WTC11 (cell line): ENCODE data around the gene LTF. TPM values are rescaled to one million over a fixed set of nuclear protein-coding genes. Genes with fewer than 3 reads are reported as not detected.

ENCODE experiments used
- ATAC-seq: fragments of 200-7000 bp; cut with Tn5 transposase; 2 replicates; pipeline ENCODE4 v1.10.0; 2021; ENCODE audit warnings: mild to moderate bottlenecking, moderate library complexity
- CTCF ChIA-PET: fragments of 300-600 bp; sonication (Branson Sonifier 250); formaldehyde crosslinking; loops from one replicate; lab custom pipeline; 2021; ENCODE audit warnings: antibody characterized with exemption; lab: Charles Lee
- POLR2A ChIA-PET: fragments of 350-600 bp; sonication (Branson Sonifier 250); formaldehyde crosslinking; loops from one replicate; lab custom pipeline; 2021; ENCODE audit warnings: antibody characterized with exemption; lab: Charles Lee
- DNase-seq: peaks from one replicate; pipeline ENCODE4 v3.0.0; 2021; ENCODE audit warnings: low spot score
- H3K27ac Mint-ChIP-seq: 2 replicates; pipeline ENCODE4 v1.8.0; 2021; ENCODE audit warnings: mixed read lengths
- H3K27me3 Mint-ChIP-seq: 2 replicates; pipeline ENCODE4 v1.8.0; 2021; ENCODE audit warnings: low read depth, mild to moderate bottlenecking, moderate library complexity, mixed read lengths
- H3K36me3 Mint-ChIP-seq: 2 replicates; pipeline ENCODE4 v1.8.0; 2021; ENCODE audit warnings: mixed read lengths
- H3K4me1 Mint-ChIP-seq: 2 replicates; pipeline ENCODE4 v1.8.0; 2022; ENCODE audit warnings: mixed read lengths
- H3K4me3 Mint-ChIP-seq: 2 replicates; pipeline ENCODE4 v1.8.0; 2021; ENCODE audit warnings: mild to moderate bottlenecking, moderate library complexity, mixed read lengths
- H3K9me3 Mint-ChIP-seq: 2 replicates; pipeline ENCODE4 v1.8.0; 2021; ENCODE audit warnings: mixed read lengths
- CREB1 ChIP-seq: sonication (generic); formaldehyde crosslinking; IDR thresholded peaks from 2 replicates; pipeline ENCODE4 v1.8.0; 2023; ENCODE audit warnings: mild to moderate bottlenecking, missing genetic modification reagents
- ESRRA ChIP-seq: sonication (generic); formaldehyde crosslinking; IDR thresholded peaks from 2 replicates; pipeline ENCODE4 v1.8.1; 2022; ENCODE audit warnings: mild to moderate bottlenecking, missing genetic modification reagents, borderline replicate concordance
- ETV6 ChIP-seq: sonication (generic); formaldehyde crosslinking; IDR thresholded peaks from 2 replicates; pipeline ENCODE4 v1.8.1; 2022; ENCODE audit warnings: mild to moderate bottlenecking, missing genetic modification reagents
- IRF2 ChIP-seq: sonication (generic); formaldehyde crosslinking; IDR thresholded peaks from 2 replicates; pipeline ENCODE4 v1.8.0; 2022; ENCODE audit warnings: low read depth, missing genetic modification reagents, borderline replicate concordance
- JAZF1 ChIP-seq: fragments of 250-450 bp; sonication (Bioruptor Pico); IDR thresholded peaks from 2 replicates; pipeline ENCODE4 v1.9.0; 2021; ENCODE audit warnings: moderate library complexity, mild to moderate bottlenecking, inconsistent platforms
- JUN ChIP-seq: sonication (generic); formaldehyde crosslinking; IDR thresholded peaks from 2 replicates; pipeline ENCODE4 v1.8.0; 2023; ENCODE audit warnings: mild to moderate bottlenecking, missing genetic modification reagents
- MXD4 ChIP-seq: fragments of 250-450 bp; sonication (Bioruptor Pico); IDR thresholded peaks from 2 replicates; pipeline ENCODE4 v1.8.0; 2021; ENCODE audit warnings: mild to moderate bottlenecking, moderate library complexity, borderline replicate concordance
- NFATC4 ChIP-seq: fragments of 250-450 bp; sonication (Bioruptor Pico); IDR thresholded peaks from 2 replicates; pipeline ENCODE4 v1.9.0; 2021; ENCODE audit warnings: mild to moderate bottlenecking
- RORB ChIP-seq: fragments of 250-450 bp; sonication (Bioruptor Pico); IDR thresholded peaks from 2 replicates; pipeline ENCODE4 v1.9.0; 2021; ENCODE audit warnings: mild to moderate bottlenecking
- SMAD4 ChIP-seq: sonication (generic); formaldehyde crosslinking; IDR thresholded peaks from 2 replicates; pipeline ENCODE4 v1.8.0; 2022; ENCODE audit warnings: mild to moderate bottlenecking, missing genetic modification reagents
- SP1 ChIP-seq: sonication (generic); formaldehyde crosslinking; conservative IDR thresholded peaks from 2 replicates; pipeline ENCODE4 v1.8.1; 2022; ENCODE audit warnings: missing genetic modification reagents
- STAT6 ChIP-seq: sonication (generic); formaldehyde crosslinking; conservative IDR thresholded peaks from 2 replicates; pipeline ENCODE4 v1.8.1; 2023; ENCODE audit warnings: mild to moderate bottlenecking, low read depth, missing genetic modification reagents, moderate library complexity
- TCF7 ChIP-seq: sonication (generic); formaldehyde crosslinking; IDR thresholded peaks from 2 replicates; pipeline ENCODE4 v1.8.0; 2022; ENCODE audit warnings: mild to moderate bottlenecking, low read depth, missing genetic modification reagents, moderate library complexity
- TEAD1 ChIP-seq: sonication (generic); formaldehyde crosslinking; IDR thresholded peaks from 2 replicates; pipeline ENCODE4 v1.8.0; 2022; ENCODE audit warnings: mild to moderate bottlenecking, missing genetic modification reagents
- TEAD4 ChIP-seq: sonication (generic); formaldehyde crosslinking; IDR thresholded peaks from 2 replicates; pipeline ENCODE4 v1.8.0; 2022; ENCODE audit warnings: mild to moderate bottlenecking, missing genetic modification reagents
- USF2 ChIP-seq: sonication (generic); formaldehyde crosslinking; IDR thresholded peaks from 2 replicates; pipeline ENCODE4 v1.8.1; 2023; ENCODE audit warnings: mild to moderate bottlenecking, missing genetic modification reagents, moderate library complexity
- ZBTB43 ChIP-seq: sonication (generic); formaldehyde crosslinking; IDR thresholded peaks from 2 replicates; pipeline ENCODE4 v1.8.1; 2023; ENCODE audit warnings: mild to moderate bottlenecking, missing genetic modification reagents
- ZNF138 ChIP-seq: sonication (generic); formaldehyde crosslinking; conservative IDR thresholded peaks from 2 replicates; pipeline ENCODE4 v1.8.1; 2022; ENCODE audit warnings: mild to moderate bottlenecking, moderate library complexity, missing genetic modification reagents
- ZNF219 ChIP-seq: sonication (generic); formaldehyde crosslinking; IDR thresholded peaks from 2 replicates; pipeline ENCODE4 v1.8.0; 2023; ENCODE audit warnings: missing genetic modification reagents, mild to moderate bottlenecking, borderline replicate concordance
- ZNF232 ChIP-seq: sonication (generic); formaldehyde crosslinking; IDR thresholded peaks from 2 replicates; pipeline ENCODE4 v1.8.0; 2022; ENCODE audit warnings: mild to moderate bottlenecking, missing genetic modification reagents
- ZNF263 ChIP-seq: sonication (generic); formaldehyde crosslinking; IDR thresholded peaks from 2 replicates; pipeline ENCODE4 v1.8.1; 2022; ENCODE audit warnings: low read depth, mild to moderate bottlenecking, moderate library complexity, missing genetic modification reagents
- ZNF317 ChIP-seq: sonication (generic); formaldehyde crosslinking; IDR thresholded peaks from 2 replicates; pipeline ENCODE4 v1.8.1; 2023; ENCODE audit warnings: low read depth, mild to moderate bottlenecking, moderate library complexity, missing genetic modification reagents, borderline replicate concordance
- ZNF671 ChIP-seq: fragments of 250-450 bp; sonication (Bioruptor Pico); IDR thresholded peaks from 2 replicates; pipeline ENCODE4 v1.8.0; 2021; ENCODE audit warnings: mild to moderate bottlenecking
- total RNA-seq: library from RNA; stranded (reverse); gene quantifications from 3 replicates; pipeline ENCODE4 v1.2.3, GENCODE V29; 2021
- TF ChIP-seq, protein P1 (sequence below): sonication (generic); formaldehyde crosslinking; IDR thresholded peaks from 2 replicates; pipeline ENCODE4 v1.8.0; 2022; ENCODE audit warnings: mild to moderate bottlenecking, missing genetic modification reagents
- TF ChIP-seq, protein P2 (sequence below): sonication (generic); formaldehyde crosslinking; IDR thresholded peaks from 2 replicates; pipeline ENCODE4 v1.8.1; 2023; ENCODE audit warnings: mild to moderate bottlenecking, moderate library complexity, missing genetic modification reagents
- TF ChIP-seq, protein P3 (sequence below): fragments of 200-600 bp; IDR thresholded peaks from 2 replicates; pipeline ENCODE4 v1.8.0; 2022; ENCODE audit warnings: antibody characterized with exemption

LTF gene
- total RNA-seq, 1 experiment from 2014 or later = 0.22 TPM

DNA sequence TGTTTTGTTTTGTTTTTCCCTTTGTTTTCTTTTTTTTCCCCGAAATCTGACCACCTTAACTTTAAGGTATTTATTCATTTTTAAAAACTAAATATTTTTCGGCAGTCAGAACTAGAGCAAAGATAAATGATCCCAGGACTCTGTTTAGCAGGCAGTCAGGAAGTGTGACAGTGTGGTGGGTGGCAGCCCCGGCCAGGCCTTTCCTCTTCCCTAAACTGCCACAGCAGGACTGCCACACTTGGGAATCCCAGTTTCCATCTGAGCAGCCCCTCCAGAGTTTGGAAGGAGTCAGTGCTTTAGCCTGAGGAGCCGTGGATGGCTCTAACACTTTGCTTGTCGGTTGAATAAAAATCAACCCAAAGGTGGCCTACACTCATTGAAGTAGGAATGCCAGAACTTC, 50.8 kb downstream of the LTF start:
- CTCF ChIA-PET = interaction anchor here (0.8 to 1.3 kb wide), 2 partner anchors 28 to 30 kb away, joined by 3 read pairs; no protein-coding TSS in a partner anchor
- H3K36me3 Mint-ChIP-seq = no peaks in the 10 kb centered on the region

DNA sequence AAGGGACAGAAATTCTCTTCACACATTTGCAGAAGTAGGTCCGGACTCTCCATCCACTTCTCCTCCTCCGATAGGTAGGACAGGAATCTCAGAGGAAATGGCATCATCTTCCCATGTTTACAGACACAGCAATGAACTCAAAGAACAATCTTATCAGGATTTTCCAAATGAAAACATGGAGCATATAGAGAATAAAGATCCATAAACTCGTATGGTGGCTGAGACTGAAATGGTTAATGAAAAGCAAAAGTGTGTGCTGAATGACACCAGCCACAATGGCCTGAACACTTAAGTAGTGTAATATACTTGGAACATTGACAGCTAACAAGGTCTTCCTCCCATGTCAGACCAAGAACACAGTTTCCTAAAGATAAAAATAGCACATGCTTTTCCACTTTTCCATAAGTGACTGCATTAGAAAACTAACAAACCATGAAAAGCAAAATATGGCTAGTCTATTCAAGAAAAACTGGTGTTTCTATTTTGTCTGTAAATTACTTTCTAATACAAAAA, 51.9 kb downstream of the LTF start:
- ChIA-PET POLR2A (no interaction called here), CTCF (interaction anchor here (1.3 kb wide), 1 partner anchor 29 kb away, joined by 3 read pairs; no protein-coding TSS in a partner anchor)
- Mint-ChIP-seq H3K27ac (no peak overlapping the region), H3K4me3 (no peak overlapping the region), H3K4me1 (peaks cover 12% of the 10 kb centered on the region), H3K36me3 (no peaks in the 10 kb centered on the region), H3K27me3 (no peaks in the 10 kb centered on the region), H3K9me3 (no peaks in the 10 kb centered on the region)
- DNase-seq (no peak), ATAC-seq (no peak)
- TF ChIP-seq ZNF232 = no peak
- no peak for TF ChIP-seq ZNF671 (CRISPR knock-in tag)
- TF ChIP-seq JUN = no peak
- TF ChIP-seq, protein P1, sequence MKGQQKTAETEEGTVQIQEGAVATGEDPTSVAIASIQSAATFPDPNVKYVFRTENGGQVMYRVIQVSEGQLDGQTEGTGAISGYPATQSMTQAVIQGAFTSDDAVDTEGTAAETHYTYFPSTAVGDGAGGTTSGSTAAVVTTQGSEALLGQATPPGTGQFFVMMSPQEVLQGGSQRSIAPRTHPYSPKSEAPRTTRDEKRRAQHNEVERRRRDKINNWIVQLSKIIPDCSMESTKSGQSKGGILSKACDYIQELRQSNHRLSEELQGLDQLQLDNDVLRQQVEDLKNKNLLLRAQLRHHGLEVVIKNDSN (CRISPR knock-in tag) = no peak
- TF ChIP-seq USF2 (CRISPR knock-in tag) = no peak
- no peak for TF ChIP-seq ZNF138 (CRISPR knock-in tag)
- no peak for TF ChIP-seq ESRRA (CRISPR knock-in tag)
- no peak for TF ChIP-seq ZNF317 (CRISPR knock-in tag)
- no peak for TF ChIP-seq STAT6 (CRISPR knock-in tag)
- TF ChIP-seq JAZF1 (CRISPR knock-in tag) = no peak
- no peak for TF ChIP-seq SMAD4 (CRISPR knock-in tag)
- TF ChIP-seq MXD4 = no peak
- TF ChIP-seq ZBTB43 (CRISPR knock-in tag) = no peak
- TF ChIP-seq ETV6 (CRISPR knock-in tag) = no peak
- TF ChIP-seq CREB1 (CRISPR knock-in tag) = no peak
- TF ChIP-seq NFATC4 (CRISPR knock-in tag) = no peak
- TF ChIP-seq TEAD4 (CRISPR knock-in tag) = no peak
- no peak for TF ChIP-seq ZNF219
- TF ChIP-seq IRF2 = no peak

More for the DNA sequence above, 50.8 kb downstream of the LTF start:
- DNase-seq = no peak
- TF ChIP-seq JUN (no peak), TEAD1 (no peak), TCF7 (CRISPR knock-in tag) (no peak), SP1 (no peak), ZNF263 (CRISPR knock-in tag) (no peak), RORB (CRISPR knock-in tag) (no peak), ZNF317 (CRISPR knock-in tag) (no peak), MXD4 (no peak), NFATC4 (CRISPR knock-in tag) (no peak)
- TF ChIP-seq, protein P2, sequence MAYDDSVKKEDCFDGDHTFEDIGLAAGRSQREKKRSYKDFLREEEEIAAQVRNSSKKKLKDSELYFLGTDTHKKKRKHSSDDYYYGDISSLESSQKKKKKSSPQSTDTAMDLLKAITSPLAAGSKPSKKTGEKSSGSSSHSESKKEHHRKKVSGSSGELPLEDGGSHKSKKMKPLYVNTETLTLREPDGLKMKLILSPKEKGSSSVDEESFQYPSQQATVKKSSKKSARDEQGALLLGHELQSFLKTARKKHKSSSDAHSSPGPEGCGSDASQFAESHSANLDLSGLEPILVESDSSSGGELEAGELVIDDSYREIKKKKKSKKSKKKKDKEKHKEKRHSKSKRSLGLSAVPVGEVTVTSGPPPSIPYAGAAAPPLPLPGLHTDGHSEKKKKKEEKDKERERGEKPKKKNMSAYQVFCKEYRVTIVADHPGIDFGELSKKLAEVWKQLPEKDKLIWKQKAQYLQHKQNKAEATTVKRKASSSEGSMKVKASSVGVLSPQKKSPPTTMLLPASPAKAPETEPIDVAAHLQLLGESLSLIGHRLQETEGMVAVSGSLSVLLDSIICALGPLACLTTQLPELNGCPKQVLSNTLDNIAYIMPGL (CRISPR knock-in tag) = no peak
- TF ChIP-seq, protein P3, sequence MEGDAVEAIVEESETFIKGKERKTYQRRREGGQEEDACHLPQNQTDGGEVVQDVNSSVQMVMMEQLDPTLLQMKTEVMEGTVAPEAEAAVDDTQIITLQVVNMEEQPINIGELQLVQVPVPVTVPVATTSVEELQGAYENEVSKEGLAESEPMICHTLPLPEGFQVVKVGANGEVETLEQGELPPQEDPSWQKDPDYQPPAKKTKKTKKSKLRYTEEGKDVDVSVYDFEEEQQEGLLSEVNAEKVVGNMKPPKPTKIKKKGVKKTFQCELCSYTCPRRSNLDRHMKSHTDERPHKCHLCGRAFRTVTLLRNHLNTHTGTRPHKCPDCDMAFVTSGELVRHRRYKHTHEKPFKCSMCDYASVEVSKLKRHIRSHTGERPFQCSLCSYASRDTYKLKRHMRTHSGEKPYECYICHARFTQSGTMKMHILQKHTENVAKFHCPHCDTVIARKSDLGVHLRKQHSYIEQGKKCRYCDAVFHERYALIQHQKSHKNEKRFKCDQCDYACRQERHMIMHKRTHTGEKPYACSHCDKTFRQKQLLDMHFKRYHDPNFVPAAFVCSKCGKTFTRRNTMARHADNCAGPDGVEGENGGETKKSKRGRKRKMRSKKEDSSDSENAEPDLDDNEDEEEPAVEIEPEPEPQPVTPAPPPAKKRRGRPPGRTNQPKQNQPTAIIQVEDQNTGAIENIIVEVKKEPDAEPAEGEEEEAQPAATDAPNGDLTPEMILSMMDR = no peak
- H3K4me1 Mint-ChIP-seq = peaks cover 22% of the 10 kb centered on the region
- H3K4me3 Mint-ChIP-seq = no peak overlapping the region
- POLR2A ChIA-PET = no interaction called here
- H3K27ac Mint-ChIP-seq = no peak overlapping the region
- ATAC-seq = no peak
- H3K9me3 Mint-ChIP-seq = no peaks in the 10 kb centered on the region
- H3K27me3 Mint-ChIP-seq = no peaks in the 10 kb centered on the region
